ENCODE data around the gene HMGN2.

DNA sequence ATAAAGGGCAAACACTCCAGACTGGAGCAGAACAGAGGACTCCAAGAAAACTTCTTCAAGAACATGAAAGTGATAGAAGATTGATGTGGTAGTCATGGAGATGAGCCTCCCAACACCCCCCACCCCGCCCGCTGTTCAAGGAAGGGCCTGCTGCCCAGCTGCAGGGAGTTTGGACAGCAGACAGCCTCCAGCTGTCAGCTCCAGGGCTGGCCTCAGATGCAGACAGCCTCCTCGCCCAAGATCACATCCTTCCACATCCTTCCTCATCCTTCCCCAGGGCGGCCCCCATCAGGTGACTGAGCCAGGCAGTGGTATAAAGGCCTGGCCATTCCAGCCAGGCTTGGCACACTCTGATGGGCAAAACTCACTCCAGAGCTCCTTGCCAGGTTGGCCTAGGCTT is 24.6 kb downstream of the HMGN2 start:
- TF ChIP-seq RAD21 (IDR thresholded peaks at IDR 0.05) (no peak), SP1 (IDR thresholded peaks at IDR 0.05) (no peak), HNF4A (conservative IDR thresholded peaks at IDR 0.05) (no peak), YY1 (IDR thresholded peaks at IDR 0.05) (no peak), FOXA1 (IDR thresholded peaks at IDR 0.05) (no peak), EGR1 (IDR thresholded peaks at IDR 0.05; ENCODE audit: low read depth in 2 of 2) (no peak)
- TF ChIP-seq, protein P1, sequence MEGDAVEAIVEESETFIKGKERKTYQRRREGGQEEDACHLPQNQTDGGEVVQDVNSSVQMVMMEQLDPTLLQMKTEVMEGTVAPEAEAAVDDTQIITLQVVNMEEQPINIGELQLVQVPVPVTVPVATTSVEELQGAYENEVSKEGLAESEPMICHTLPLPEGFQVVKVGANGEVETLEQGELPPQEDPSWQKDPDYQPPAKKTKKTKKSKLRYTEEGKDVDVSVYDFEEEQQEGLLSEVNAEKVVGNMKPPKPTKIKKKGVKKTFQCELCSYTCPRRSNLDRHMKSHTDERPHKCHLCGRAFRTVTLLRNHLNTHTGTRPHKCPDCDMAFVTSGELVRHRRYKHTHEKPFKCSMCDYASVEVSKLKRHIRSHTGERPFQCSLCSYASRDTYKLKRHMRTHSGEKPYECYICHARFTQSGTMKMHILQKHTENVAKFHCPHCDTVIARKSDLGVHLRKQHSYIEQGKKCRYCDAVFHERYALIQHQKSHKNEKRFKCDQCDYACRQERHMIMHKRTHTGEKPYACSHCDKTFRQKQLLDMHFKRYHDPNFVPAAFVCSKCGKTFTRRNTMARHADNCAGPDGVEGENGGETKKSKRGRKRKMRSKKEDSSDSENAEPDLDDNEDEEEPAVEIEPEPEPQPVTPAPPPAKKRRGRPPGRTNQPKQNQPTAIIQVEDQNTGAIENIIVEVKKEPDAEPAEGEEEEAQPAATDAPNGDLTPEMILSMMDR (IDR thresholded peaks at IDR 0.05; ENCODE audit: low read depth, low read length, missing input control), result no peak
- TF ChIP-seq, protein P2, sequence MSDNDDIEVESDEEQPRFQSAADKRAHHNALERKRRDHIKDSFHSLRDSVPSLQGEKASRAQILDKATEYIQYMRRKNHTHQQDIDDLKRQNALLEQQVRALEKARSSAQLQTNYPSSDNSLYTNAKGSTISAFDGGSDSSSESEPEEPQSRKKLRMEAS (IDR thresholded peaks at IDR 0.05), result no peak

All from liver (tissue), 3 donors.